Hepatocyte (in vitro differentiated cells): ENCODE measurements around the gene PLEKHA6. TPM values are rescaled to one million over a fixed set of nuclear protein-coding genes. Genes with fewer than 3 reads are reported as not detected.
A peak's percentile ranks its signal among the peaks of the same experiment; 100 is the strongest.

Source experiments
- DNase-seq: peaks from one replicate; pipeline ENCODE4 v3.0.0-alpha.2; 2016; ENCODE audit warnings: low spot score
- H2AFZ ChIP-seq: fragments of 200-600 bp; sonication (generic); 2 replicates; pipeline ENCODE4 v1.6.0; 2016; ENCODE audit warnings: antibody characterized with exemption, mild to moderate bottlenecking
- H3K27ac ChIP-seq: fragments of 200-600 bp; sonication (generic); 2 replicates; pipeline ENCODE4 v1.5.1; 2016; ENCODE audit warnings: mild to moderate bottlenecking
- H3K27me3 ChIP-seq: fragments of 200-600 bp; sonication (generic); 2 replicates; pipeline ENCODE4 v1.6.1; 2016
- H3K36me3 ChIP-seq: fragments of 200-600 bp; sonication (generic); replicated peaks from 2 replicates; pipeline ENCODE4 v1.5.1; 2016; ENCODE audit warnings: low read depth; ENCODE audit not compliant: insufficient read depth
- H3K4me1 ChIP-seq: fragments of 200-600 bp; sonication (generic); 2 replicates; pipeline ENCODE4 v1.5.1; 2016; ENCODE audit warnings: mild to moderate bottlenecking, moderate library complexity; ENCODE audit not compliant: insufficient read depth
- H3K4me2 ChIP-seq: fragments of 200-600 bp; sonication (generic); 2 replicates; pipeline ENCODE4 v1.6.0; 2016
- H3K4me3 ChIP-seq: fragments of 200-600 bp; sonication (generic); 2 replicates; pipeline ENCODE4 v1.5.1; 2016; ENCODE audit warnings: mild to moderate bottlenecking
- H3K79me2 ChIP-seq: fragments of 200-600 bp; sonication (generic); 2 replicates; pipeline ENCODE4 v1.6.0; 2017; ENCODE audit warnings: mild to moderate bottlenecking
- H3K9me2 ChIP-seq: fragments of 200-600 bp; sonication (generic); replicated peaks from 2 replicates; pipeline ENCODE4 v1.6.0; 2017; ENCODE audit warnings: mild to moderate bottlenecking; ENCODE audit not compliant: insufficient read depth
- H3K9me3 ChIP-seq: fragments of 200-600 bp; sonication (generic); 2 replicates; pipeline ENCODE4 v1.5.1; 2016; ENCODE audit warnings: low read depth, mild to moderate bottlenecking
- H4K20me1 ChIP-seq: fragments of 200-600 bp; sonication (generic); 2 replicates; pipeline ENCODE4 v1.6.0; 2016; ENCODE audit warnings: mild to moderate bottlenecking; ENCODE audit not compliant: insufficient read depth, poor library complexity, severe bottlenecking
- CTCF ChIP-seq: fragments of 200-600 bp; sonication (generic); IDR thresholded peaks from 2 replicates; pipeline ENCODE4 v1.5.1; 2016; ENCODE audit warnings: antibody characterized with exemption, mild to moderate bottlenecking; ENCODE audit not compliant: poor library complexity
- EZH2 ChIP-seq: fragments of 200-600 bp; sonication (generic); IDR thresholded peaks from 2 replicates; pipeline ENCODE4 v1.6.1; 2016; ENCODE audit warnings: antibody characterized with exemption, mild to moderate bottlenecking, borderline replicate concordance
- EZH2phosphoT487 ChIP-seq: fragments of 200-600 bp; sonication (generic); IDR thresholded peaks from one replicate; pipeline ENCODE4 v1.6.1; 2018; ENCODE audit warnings: antibody characterized with exemption, mild to moderate bottlenecking, low read depth, moderate library complexity; ENCODE audit not compliant: unreplicated experiment, severe bottlenecking
- WGBS: methylation state at CpG from one replicate; pipeline ENCODE4 v1.1.6; 2016; ENCODE audit warnings: low lambda C conversion rate; ENCODE audit errors: missing lambda C conversion rate; 5-methylcytosine and 5-hydroxymethylcytosine counted together
- polyA plus RNA-seq: library from polyadenylated mRNA; unstranded; fragments of >200 nt; fragmentation: Nextera tagmentation; extraction: Ambion mirVana; gene quantifications from 2 replicates; pipeline ENCODE4 v1.2.1, GENCODE V29; 2016
- total RNA-seq: library from RNA; depleted of rRNA; stranded (reverse); fragments of >200 nt; gene quantifications from 2 replicates; pipeline ENCODE4 v1.2.3, GENCODE V29; 2014

The PLEKHA6 gene
- total and polyA plus RNA-seq, 2 experiments from 2014 or later: 14.3 to 31.5 TPM

DNA sequence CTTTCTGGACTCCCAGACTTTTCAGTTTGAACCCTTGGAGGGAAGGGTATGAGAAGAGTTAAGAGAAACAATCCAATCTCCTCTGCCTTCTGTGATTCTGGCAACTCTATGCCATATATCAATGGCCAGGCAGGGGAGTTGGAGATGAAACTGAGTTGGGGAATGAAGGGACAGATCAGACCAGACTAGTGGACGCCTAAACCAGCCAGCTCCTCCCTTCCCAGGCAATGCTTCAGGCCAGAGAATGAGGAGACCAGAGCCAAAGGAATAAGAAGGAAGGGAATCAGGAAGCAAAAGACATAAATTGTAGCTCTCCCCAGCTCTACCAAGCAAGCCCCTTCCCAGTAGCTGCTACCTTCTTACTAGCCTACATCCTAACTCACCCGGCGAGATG, 22.7 kb downstream of the PLEKHA6 start:
- H3K36me3 ChIP-seq: no peaks in the 10 kb centered on the region
- WGBS: 88% methylated on average over 3 of the region's 3 CpGs
- H3K4me2 ChIP-seq: no peak overlapping the region
- H2AFZ ChIP-seq: no peak overlapping the region
- no peaks in the 10 kb centered on the region for H4K20me1 ChIP-seq
- H3K27me3 ChIP-seq: no peaks in the 10 kb centered on the region
- TF ChIP-seq CTCF (no peak), EZH2phosphoT487 (no peak), EZH2 (no peak)
- DNase-seq: no peak
- peaks cover 58% of the 10 kb centered on the region for H3K79me2 ChIP-seq
- H3K4me1 ChIP-seq: peaks cover 52% of the 10 kb centered on the region
- no peaks in the 10 kb centered on the region for H3K9me2 ChIP-seq
- H3K4me3 ChIP-seq: no peak overlapping the region
- H3K27ac ChIP-seq: no peak overlapping the region
- H3K9me3 ChIP-seq: no peaks in the 10 kb centered on the region

- TF ChIP-seq EZH2phosphoT487: no peak
- TF ChIP-seq EZH2: no peak
- TF ChIP-seq CTCF: no peak
- H3K9me2 ChIP-seq: no peaks in the 10 kb centered on the region
- peaks cover 57% of the 10 kb centered on the region for H3K79me2 ChIP-seq
- no peak overlapping the region for H3K4me2 ChIP-seq
- DNase-seq: no peak
- no peak overlapping the region for H3K27ac ChIP-seq
- H3K4me3 ChIP-seq: no peak overlapping the region
- H3K36me3 ChIP-seq: no peaks in the 10 kb centered on the region
- WGBS: 78% methylated on average over 3 of the region's 3 CpGs
- H2AFZ ChIP-seq: no peak overlapping the region
- peaks cover 55% of the 10 kb centered on the region for H3K4me1 ChIP-seq
- H4K20me1 ChIP-seq: no peaks in the 10 kb centered on the region
- H3K27me3 ChIP-seq: no peaks in the 10 kb centered on the region
- H3K9me3 ChIP-seq: no peaks in the 10 kb centered on the region
Measured at GRCh38 chr1:204336421-204337035, 23.2 kb downstream of the PLEKHA6 start.

GRCh38 chr1:204335533-204335932, 24.2 kb downstream of the PLEKHA6 start:
- TF ChIP-seq CTCF (no peak), EZH2phosphoT487 (no peak), EZH2 (no peak)
- H3K4me3 ChIP-seq: no peak overlapping the region
- H3K36me3 ChIP-seq: no peaks in the 10 kb centered on the region
- H3K9me3 ChIP-seq: no peaks in the 10 kb centered on the region
- no peaks in the 10 kb centered on the region for H3K27me3 ChIP-seq
- H2AFZ ChIP-seq: no peak overlapping the region
- H3K4me1 ChIP-seq: peaks cover 56% of the 10 kb centered on the region
- WGBS: 80% methylated on average over 1 of the region's 1 CpG
- H3K9me2 ChIP-seq: no peaks in the 10 kb centered on the region
- H3K79me2 ChIP-seq: peaks cover 57% of the 10 kb centered on the region
- no peak overlapping the region for H3K4me2 ChIP-seq
- peak overlapping the region; percentile 40 for H3K27ac ChIP-seq
- H4K20me1 ChIP-seq: no peaks in the 10 kb centered on the region
- DNase-seq: no peak

DNA sequence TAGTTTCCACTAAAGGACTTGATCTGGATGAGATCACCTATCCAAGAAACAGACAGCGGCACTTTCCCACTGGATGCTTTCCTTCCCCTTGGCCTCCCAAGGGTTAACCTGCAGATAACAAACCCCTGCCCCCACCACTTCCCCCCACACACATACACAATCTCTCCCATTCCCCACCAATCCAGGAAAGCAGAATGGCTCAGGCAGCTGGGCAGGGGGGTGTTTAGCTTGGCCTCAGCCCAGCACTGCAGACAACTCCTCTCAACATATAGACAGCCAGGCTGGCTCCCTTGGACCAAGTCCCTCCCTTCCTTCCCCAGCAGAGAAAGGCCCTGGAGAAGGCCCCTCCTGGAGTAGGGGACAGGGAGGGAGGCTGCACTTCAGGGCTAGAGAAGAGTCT, 24.6 kb downstream of the PLEKHA6 start:
- 55% methylated on average over 1 of the region's 1 CpG for WGBS
- TF ChIP-seq EZH2phosphoT487 (no peak), CTCF (no peak), EZH2 (no peak)
- H2AFZ ChIP-seq: no peak overlapping the region
- H3K4me2 ChIP-seq: no peak overlapping the region
- no peaks in the 10 kb centered on the region for H3K9me2 ChIP-seq
- no peaks in the 10 kb centered on the region for H4K20me1 ChIP-seq
- H3K79me2 ChIP-seq: peaks cover 61% of the 10 kb centered on the region
- H3K9me3 ChIP-seq: no peaks in the 10 kb centered on the region
- H3K4me1 ChIP-seq: peaks cover 55% of the 10 kb centered on the region
- H3K4me3 ChIP-seq: no peak overlapping the region
- H3K36me3 ChIP-seq: no peaks in the 10 kb centered on the region
- H3K27me3 ChIP-seq: no peaks in the 10 kb centered on the region
- no peak for DNase-seq
- peak overlapping the region; percentile 40 for H3K27ac ChIP-seq
